MM.1S (cell line): ENCODE data around the gene NOD1.

Experiments used
- EZH2 ChIP-seq: fragments of 300-600 bp; sonication (generic); optimal IDR thresholded peaks from 2 replicates; pipeline ENCODE3; 2017; ENCODE audit warnings: low read depth, mild to moderate bottlenecking, antibody characterized with exemption, low read length, mixed read lengths
- EZH2phosphoT487 ChIP-seq: fragments of 300-600 bp; sonication (generic); IDR thresholded peaks from 2 replicates; pipeline ENCODE4 v1.6.1; 2018; ENCODE audit warnings: antibody characterized with exemption, low read length
- TF ChIP-seq, protein P1 (sequence below): fragments of 300-600 bp; sonication (generic); IDR thresholded peaks from 2 replicates; pipeline ENCODE4 v1.5.1; 2016; ENCODE audit warnings: antibody characterized with exemption, low read length, mixed read lengths

- TF ChIP-seq EZH2 (no peak), EZH2phosphoT487 (no peak)
- TF ChIP-seq, protein P1, sequence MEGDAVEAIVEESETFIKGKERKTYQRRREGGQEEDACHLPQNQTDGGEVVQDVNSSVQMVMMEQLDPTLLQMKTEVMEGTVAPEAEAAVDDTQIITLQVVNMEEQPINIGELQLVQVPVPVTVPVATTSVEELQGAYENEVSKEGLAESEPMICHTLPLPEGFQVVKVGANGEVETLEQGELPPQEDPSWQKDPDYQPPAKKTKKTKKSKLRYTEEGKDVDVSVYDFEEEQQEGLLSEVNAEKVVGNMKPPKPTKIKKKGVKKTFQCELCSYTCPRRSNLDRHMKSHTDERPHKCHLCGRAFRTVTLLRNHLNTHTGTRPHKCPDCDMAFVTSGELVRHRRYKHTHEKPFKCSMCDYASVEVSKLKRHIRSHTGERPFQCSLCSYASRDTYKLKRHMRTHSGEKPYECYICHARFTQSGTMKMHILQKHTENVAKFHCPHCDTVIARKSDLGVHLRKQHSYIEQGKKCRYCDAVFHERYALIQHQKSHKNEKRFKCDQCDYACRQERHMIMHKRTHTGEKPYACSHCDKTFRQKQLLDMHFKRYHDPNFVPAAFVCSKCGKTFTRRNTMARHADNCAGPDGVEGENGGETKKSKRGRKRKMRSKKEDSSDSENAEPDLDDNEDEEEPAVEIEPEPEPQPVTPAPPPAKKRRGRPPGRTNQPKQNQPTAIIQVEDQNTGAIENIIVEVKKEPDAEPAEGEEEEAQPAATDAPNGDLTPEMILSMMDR: no peak
Observed at GRCh38 chr7:30422922-30423321, 55.7 kb downstream of the NOD1 start.
